ENCODE results near the gene TSPYL1. TPM values are rescaled to one million over a fixed set of nuclear protein-coding genes. Genes with fewer than 3 reads are reported as not detected.

TSPYL1 gene
- total RNA-seq (ENCODE audit: low replicate concordance) = 88.2 and 90.2 TPM in 2 replicates
- long read RNA-seq, transcript TSPYL1-201 (1 exons, 3,326 nt) = major isoform, 37 of 39 reads
- long read RNA-seq, partial matches to known transcripts = 0 of 39 reads
- long read RNA-seq, other reads (novel, unspliced or antisense) = 2 of 39 reads

- peak; percentile 95 for DNase-seq (ENCODE audit: extremely low spot score, unreplicated experiment)
- TF ChIP-seq CTCF (conservative IDR thresholded peaks at IDR 0.05) = no peak
- Mint-ChIP-seq H3K27ac (peak within 1 kb of the TSS; percentile 100), H3K36me3 (peaks cover 28% of the 10 kb centered on the region), H3K9me3 (no peaks in the 10 kb centered on the region), H3K27me3 (no peaks in the 10 kb centered on the region), H3K4me3 (peak within 1 kb of the TSS; percentile 99), H3K4me1 (ENCODE audit: unreplicated experiment) (peaks cover 51% of the 10 kb centered on the region)
Observed at GRCh38 chr6:116279232-116280160, at the start of gene TSPYL1. TSS of gene TSPYL1 (minus strand) at chr6:116279930. CDS start at chr6:116279830, 100 bp downstream.

GRCh38 chr6:116329156-116329555, 49.4 kb upstream of the TSPYL1 start:
- Mint-ChIP-seq H3K9me3 (no peaks in the 10 kb centered on the region), H3K27me3 (no peaks in the 10 kb centered on the region), H3K4me1 (ENCODE audit: unreplicated experiment) (peaks cover 27% of the 10 kb centered on the region), H3K27ac (no peak overlapping the region), H3K4me3 (no peak overlapping the region), H3K36me3 (no peaks in the 10 kb centered on the region)
- TF ChIP-seq CTCF (conservative IDR thresholded peaks at IDR 0.05) = no peak
- no peak for DNase-seq (ENCODE audit: extremely low spot score, unreplicated experiment)

GRCh38 chr6:116328528-116328903, 48.8 kb upstream of the TSPYL1 start:
- Mint-ChIP-seq H3K27me3 (no peaks in the 10 kb centered on the region), H3K4me1 (ENCODE audit: unreplicated experiment) (peaks cover 27% of the 10 kb centered on the region), H3K4me3 (peak overlapping the region; percentile 0), H3K9me3 (no peaks in the 10 kb centered on the region), H3K27ac (no peak overlapping the region), H3K36me3 (no peaks in the 10 kb centered on the region)
- DNase-seq (ENCODE audit: extremely low spot score, unreplicated experiment) = no peak
- no peak for TF ChIP-seq CTCF (conservative IDR thresholded peaks at IDR 0.05)

- no peak for TF ChIP-seq CTCF (conservative IDR thresholded peaks at IDR 0.05)
- Mint-ChIP-seq H3K27me3 (no peaks in the 10 kb centered on the region), H3K4me3 (peak overlapping the region; percentile 37), H3K4me1 (ENCODE audit: unreplicated experiment) (peaks cover 27% of the 10 kb centered on the region), H3K27ac (peak overlapping the region; percentile 9), H3K36me3 (no peaks in the 10 kb centered on the region), H3K9me3 (no peaks in the 10 kb centered on the region)
- DNase-seq (ENCODE audit: extremely low spot score, unreplicated experiment) = no peak
Observed at GRCh38 chr6:116327803-116328527, 48.2 kb upstream of the TSPYL1 start.

- H3K27me3 Mint-ChIP-seq = no peaks in the 10 kb centered on the region
- no peaks in the 10 kb centered on the region for H3K36me3 Mint-ChIP-seq
- TF ChIP-seq CTCF (conservative IDR thresholded peaks at IDR 0.05) = no peak
- no peak overlapping the region for H3K27ac Mint-ChIP-seq
- no peaks in the 10 kb centered on the region for H3K9me3 Mint-ChIP-seq
- no peak for DNase-seq (ENCODE audit: extremely low spot score, unreplicated experiment)
- H3K4me3 Mint-ChIP-seq = no peak overlapping the region
- peaks cover 33% of the 10 kb centered on the region for H3K4me1 Mint-ChIP-seq (ENCODE audit: unreplicated experiment)
Observed at GRCh38 chr6:116326996-116327395, 47.3 kb upstream of the TSPYL1 start.
